Activated CD8-positive, alpha-beta T cell treated with anti-CD3 and anti-CD28 coated beads for 36 hours (primary cell): ENCODE results near the gene MORC1. TPM values are rescaled to one million over a fixed set of nuclear protein-coding genes. Genes with fewer than 3 reads are reported as not detected.

Experiments used
- ATAC-seq: fragments of 200-7000 bp; cut with Tn5 transposase; one replicate; pipeline ENCODE4 v1.10.0; 2021; ENCODE audit warnings: mild to moderate bottlenecking, moderate library complexity
- CTCF ChIA-PET: fragments of 350-600 bp; sonication (Branson Sonifier 250); formaldehyde crosslinking; loops from one replicate; lab custom pipeline; 2021; ENCODE audit warnings: antibody characterized with exemption; lab: Charles Lee
- POLR2A ChIA-PET: fragments of 350-600 bp; sonication (Branson Sonifier 250); formaldehyde crosslinking; loops from one replicate; lab custom pipeline; 2021; ENCODE audit warnings: antibody characterized with exemption; lab: Charles Lee
- DNase-seq: peaks from one replicate; pipeline ENCODE4 v3.0.0-alpha.2; 2020
- H3K27ac Mint-ChIP-seq: one replicate; pipeline ENCODE4 v1.8.0; 2021; ENCODE audit warnings: mild to moderate bottlenecking, mixed read lengths
- H3K27me3 Mint-ChIP-seq: one replicate; pipeline ENCODE4 v1.8.0; 2021; ENCODE audit warnings: mixed read lengths
- H3K36me3 Mint-ChIP-seq: one replicate; pipeline ENCODE4 v1.8.0; 2021; ENCODE audit warnings: low read depth, mixed read lengths
- H3K4me1 Mint-ChIP-seq: one replicate; pipeline ENCODE4 v1.8.0; 2021; ENCODE audit warnings: low read depth, mixed read lengths
- H3K4me3 Mint-ChIP-seq: one replicate; pipeline ENCODE4 v1.8.0; 2021; ENCODE audit warnings: mild to moderate bottlenecking, moderate library complexity, mixed read lengths
- H3K9me3 Mint-ChIP-seq: one replicate; pipeline ENCODE4 v1.8.0; 2021; ENCODE audit warnings: mixed read lengths
- intact Hi-C: fragments of 100-400 bp; cut with micrococcal nuclease; formaldehyde crosslinking; loops from one replicate; pipeline ENCODE4 v1.10.0; 2022
- total RNA-seq, 2 experiments: library from RNA; stranded (reverse); gene quantifications; one replicate each; pipeline ENCODE4 v1.2.3, GENCODE V29; 2021
- TF ChIP-seq, protein P1 (sequence below): fragments of 200-600 bp; IDR thresholded peaks from one replicate; pipeline ENCODE4 v1.8.0; 2022; ENCODE audit warnings: antibody characterized with exemption, mild to moderate bottlenecking

Gene MORC1
- total RNA-seq, 2 experiments from 2014 or later, result not detected

DNA sequence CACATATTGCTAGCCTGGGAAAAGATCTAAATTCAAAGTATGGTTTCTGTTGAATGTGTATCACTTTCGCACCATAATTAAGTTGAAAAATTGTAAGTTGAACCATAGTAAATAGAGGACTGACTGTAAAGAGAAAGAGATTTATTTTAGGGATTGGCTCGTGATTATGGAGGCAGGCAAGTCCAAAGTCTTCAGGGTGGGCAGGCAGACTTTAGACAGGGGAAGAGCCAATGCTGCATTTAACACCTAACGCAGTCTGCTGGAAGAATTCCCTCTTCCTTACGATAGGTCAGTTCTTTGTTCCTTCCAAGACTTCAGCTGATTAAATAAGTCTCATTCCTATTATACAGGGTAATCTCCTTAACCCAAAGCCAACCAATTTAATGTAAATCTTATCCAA, 34.4 kb upstream of the MORC1 start:
- Mint-ChIP-seq H3K27ac (no peak overlapping the region), H3K36me3 (no peaks in the 10 kb centered on the region), H3K9me3 (no peaks in the 10 kb centered on the region), H3K27me3 (peaks cover 5% of the 10 kb centered on the region), H3K4me3 (no peak overlapping the region), H3K4me1 (no peaks in the 10 kb centered on the region)
- CTCF ChIA-PET, result no interaction called here
- DNase-seq (no peak), ATAC-seq (no peak)
- POLR2A ChIA-PET, result no interaction called here
- intact Hi-C loops, result no loop called here
- TF ChIP-seq, protein P1, sequence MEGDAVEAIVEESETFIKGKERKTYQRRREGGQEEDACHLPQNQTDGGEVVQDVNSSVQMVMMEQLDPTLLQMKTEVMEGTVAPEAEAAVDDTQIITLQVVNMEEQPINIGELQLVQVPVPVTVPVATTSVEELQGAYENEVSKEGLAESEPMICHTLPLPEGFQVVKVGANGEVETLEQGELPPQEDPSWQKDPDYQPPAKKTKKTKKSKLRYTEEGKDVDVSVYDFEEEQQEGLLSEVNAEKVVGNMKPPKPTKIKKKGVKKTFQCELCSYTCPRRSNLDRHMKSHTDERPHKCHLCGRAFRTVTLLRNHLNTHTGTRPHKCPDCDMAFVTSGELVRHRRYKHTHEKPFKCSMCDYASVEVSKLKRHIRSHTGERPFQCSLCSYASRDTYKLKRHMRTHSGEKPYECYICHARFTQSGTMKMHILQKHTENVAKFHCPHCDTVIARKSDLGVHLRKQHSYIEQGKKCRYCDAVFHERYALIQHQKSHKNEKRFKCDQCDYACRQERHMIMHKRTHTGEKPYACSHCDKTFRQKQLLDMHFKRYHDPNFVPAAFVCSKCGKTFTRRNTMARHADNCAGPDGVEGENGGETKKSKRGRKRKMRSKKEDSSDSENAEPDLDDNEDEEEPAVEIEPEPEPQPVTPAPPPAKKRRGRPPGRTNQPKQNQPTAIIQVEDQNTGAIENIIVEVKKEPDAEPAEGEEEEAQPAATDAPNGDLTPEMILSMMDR, result no peak

DNA sequence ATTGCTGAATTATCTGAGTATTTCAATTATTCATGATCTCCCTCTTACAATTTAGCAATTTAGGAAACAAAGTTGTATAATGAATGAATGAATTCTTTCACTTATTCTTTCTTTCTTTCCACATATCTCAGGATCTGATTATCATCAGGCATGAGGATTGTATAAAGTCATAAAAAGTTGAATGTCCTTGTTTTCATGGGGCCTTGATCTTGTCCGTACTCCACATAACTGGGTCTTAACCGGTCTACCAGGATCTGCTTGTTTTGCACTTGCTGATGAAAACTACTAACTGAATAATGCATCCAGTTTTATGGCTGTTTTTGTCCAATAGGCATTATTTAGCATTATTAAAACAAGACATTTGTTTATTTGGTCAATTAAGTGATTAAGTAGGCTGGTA, 31.1 kb upstream of the MORC1 start:
- TF ChIP-seq, protein P1, result no peak
- Mint-ChIP-seq H3K27me3 (peaks cover 6% of the 10 kb centered on the region), H3K36me3 (no peaks in the 10 kb centered on the region), H3K4me3 (no peak overlapping the region), H3K9me3 (no peaks in the 10 kb centered on the region), H3K4me1 (no peaks in the 10 kb centered on the region), H3K27ac (no peak overlapping the region)
- no peak for DNase-seq
- intact Hi-C loops, result no loop called here
- POLR2A ChIA-PET, result no interaction called here
- CTCF ChIA-PET, result no interaction called here
- ATAC-seq, result no peak

DNA sequence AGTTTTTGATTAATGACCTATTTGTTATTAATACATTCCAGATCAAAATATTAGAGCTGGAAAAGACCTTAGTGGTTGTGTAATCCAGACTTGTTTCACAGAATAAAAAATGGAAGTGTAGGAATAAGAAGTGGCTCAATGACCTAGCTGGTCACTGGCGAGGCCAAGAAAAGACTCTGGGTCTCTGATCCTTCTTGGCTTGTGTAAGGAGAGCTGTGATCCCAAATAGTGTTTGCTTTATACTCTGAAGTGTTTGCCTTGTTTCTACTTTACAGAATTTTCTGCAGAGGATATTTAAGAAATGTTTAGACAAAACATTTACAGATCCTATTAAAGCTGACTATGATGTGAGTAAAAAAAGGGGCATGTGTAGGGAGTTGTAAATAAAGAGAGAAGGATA, 25.7 kb upstream of the MORC1 start:
- peaks cover 5% of the 10 kb centered on the region for H3K27me3 Mint-ChIP-seq
- ATAC-seq (no peak), DNase-seq (no peak)
- H3K36me3 Mint-ChIP-seq, result no peaks in the 10 kb centered on the region
- ChIA-PET CTCF (interaction anchor here (1.1 kb wide), 1 partner anchor 16 kb away, joined by 3 read pairs; no protein-coding TSS in a partner anchor), POLR2A (no interaction called here)
- H3K4me1 Mint-ChIP-seq, result no peaks in the 10 kb centered on the region
- H3K9me3 Mint-ChIP-seq, result no peaks in the 10 kb centered on the region
- H3K4me3 Mint-ChIP-seq, result no peak overlapping the region
- no peak overlapping the region for H3K27ac Mint-ChIP-seq
- intact Hi-C loops, result no loop called here
- TF ChIP-seq, protein P1, result no peak

DNA sequence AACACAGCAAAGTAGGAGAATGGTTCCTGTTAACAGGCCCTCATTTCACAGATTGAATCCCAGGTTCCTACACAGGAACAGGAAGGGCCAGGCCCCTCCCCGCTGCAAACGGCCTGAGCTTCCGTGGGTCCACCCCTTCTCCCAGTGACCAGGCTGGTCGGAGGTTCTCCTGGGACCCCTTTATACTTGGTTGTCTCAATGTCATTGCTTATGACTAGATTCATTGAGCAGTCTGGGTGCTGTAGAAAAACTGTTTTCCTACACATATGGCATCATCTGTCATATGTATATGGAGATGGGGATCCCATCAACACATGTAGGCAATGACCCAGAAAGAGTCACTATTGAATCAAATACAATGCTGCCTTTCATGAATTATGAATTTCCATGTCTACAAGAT, 22.4 kb upstream of the MORC1 start:
- POLR2A ChIA-PET, result no interaction called here
- Mint-ChIP-seq H3K4me3 (no peak overlapping the region), H3K27me3 (peaks cover 3% of the 10 kb centered on the region), H3K27ac (no peak overlapping the region), H3K9me3 (no peaks in the 10 kb centered on the region), H3K4me1 (no peaks in the 10 kb centered on the region), H3K36me3 (no peaks in the 10 kb centered on the region)
- TF ChIP-seq, protein P1, result no peak
- DNase-seq (no peak), ATAC-seq (no peak)
- intact Hi-C loops, result no loop called here
- CTCF ChIA-PET, result no interaction called here

DNA sequence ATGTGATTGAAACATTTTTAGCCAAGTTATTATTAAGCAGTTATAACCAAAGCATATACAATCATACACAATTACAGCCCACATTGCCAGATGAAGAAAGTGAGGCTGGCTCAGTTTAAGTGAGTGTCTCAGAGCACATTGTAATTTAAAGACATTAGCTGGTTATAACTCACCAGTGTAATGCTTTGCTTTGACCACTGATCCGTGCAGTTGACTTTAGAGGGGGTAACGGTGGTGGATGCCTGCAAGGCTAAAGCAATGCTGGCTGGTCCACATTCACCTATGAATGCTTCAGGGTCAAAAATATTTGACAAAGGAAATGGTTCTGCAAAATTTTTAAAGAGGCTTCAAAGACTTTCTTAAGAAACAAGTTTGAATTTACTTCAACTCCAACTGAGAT, 19.8 kb upstream of the MORC1 start:
- Mint-ChIP-seq H3K27ac (no peak overlapping the region), H3K27me3 (peaks cover 1% of the 10 kb centered on the region), H3K36me3 (no peaks in the 10 kb centered on the region), H3K4me3 (no peak overlapping the region), H3K4me1 (no peaks in the 10 kb centered on the region), H3K9me3 (no peaks in the 10 kb centered on the region)
- POLR2A ChIA-PET, result no interaction called here
- intact Hi-C loops, result no loop called here
- TF ChIP-seq, protein P1, result no peak
- CTCF ChIA-PET, result interaction anchor here (1.1 kb wide), 1 partner anchor 114 kb away, joined by 4 read pairs; no protein-coding TSS in a partner anchor
- DNase-seq (no peak), ATAC-seq (no peak)
